Left ventricle myocardium inferior (tissue), 1 donor: ENCODE measurements around the gene OR2T29. TPM values are rescaled to one million over a fixed set of nuclear protein-coding genes. Genes with fewer than 3 reads are reported as not detected.

Source experiments
- DNase-seq: peaks from one replicate; pipeline ENCODE4 v3.0.0-alpha.2; 2020
- H3K27ac ChIP-seq: fragments of 200-600 bp; replicated peaks from 2 replicates; pipeline ENCODE4 v1.8.0; 2021
- H3K27me3 ChIP-seq: fragments of 200-600 bp; 2 replicates; pipeline ENCODE4 v1.8.0; 2021; ENCODE audit warnings: low read depth
- H3K36me3 ChIP-seq: fragments of 200-600 bp; 2 replicates; pipeline ENCODE4 v1.8.0; 2021
- H3K4me1 ChIP-seq: fragments of 200-600 bp; 2 replicates; pipeline ENCODE4 v1.8.0; 2021
- H3K4me3 ChIP-seq: fragments of 200-600 bp; 2 replicates; pipeline ENCODE4 v1.8.0; 2021; ENCODE audit warnings: mild to moderate bottlenecking, moderate library complexity
- H3K9me3 ChIP-seq: fragments of 200-600 bp; replicated peaks from 2 replicates; pipeline ENCODE4 v1.8.0; 2021
- CTCF ChIP-seq: fragments of 200-600 bp; IDR thresholded peaks from 2 replicates; pipeline ENCODE4 v1.8.0; 2021; ENCODE audit warnings: antibody characterized with exemption, mild to moderate bottlenecking, borderline replicate concordance
- intact Hi-C: fragments of 100-400 bp; cut with micrococcal nuclease; formaldehyde crosslinking; loops from one replicate; pipeline ENCODE4 v1.11.0; 2022
- total RNA-seq: library from RNA; stranded (reverse); fragmentation: NEBNext Ultra II Directional; extraction: Animal tissue kit (Norgen Biotek cat#: 25700); gene quantifications from one replicate; pipeline ENCODE4 v1.2.1, GENCODE V29; 2021
- donor health status: DM: no; HTN: yes; CAD: no; lungs with severe emphysema.

The OR2T29 gene
- total RNA-seq, 1 donor from 2014 or later = not detected

- H3K27me3 ChIP-seq = no peaks in the 10 kb centered on the region
- no peaks in the 10 kb centered on the region for H3K4me1 ChIP-seq
- no peak overlapping the region for H3K27ac ChIP-seq
- DNase-seq = no peak
- TF ChIP-seq CTCF = no peak
- H3K36me3 ChIP-seq = no peaks in the 10 kb centered on the region
- intact Hi-C loops = no loop called here
- H3K4me3 ChIP-seq = no peak overlapping the region
- H3K9me3 ChIP-seq = no peaks in the 10 kb centered on the region
Observed at GRCh38 chr1:248593226-248593625, 30.7 kb upstream of the OR2T29 start.

- no peaks in the 10 kb centered on the region for H3K27me3 ChIP-seq
- TF ChIP-seq CTCF = no peak
Observed at GRCh38 chr1:248592655-248593054, 30.1 kb upstream of the OR2T29 start.

GRCh38 chr1:248590055-248590454 is 27.5 kb upstream of the OR2T29 start:
- intact Hi-C loops = no loop called here
- Histone ChIP-seq H3K4me1 (no peaks in the 10 kb centered on the region), H3K27ac (no peak overlapping the region), H3K4me3 (no peak overlapping the region), H3K27me3 (no peaks in the 10 kb centered on the region), H3K36me3 (no peaks in the 10 kb centered on the region), H3K9me3 (no peaks in the 10 kb centered on the region)
- TF ChIP-seq CTCF = no peak
- no peak for DNase-seq

More at GRCh38 chr1:248592655-248593054, 30.1 kb upstream of the OR2T29 start:
- DNase-seq = no peak
- no peaks in the 10 kb centered on the region for H3K36me3 ChIP-seq
- no peak overlapping the region for H3K27ac ChIP-seq
- intact Hi-C loops = no loop called here
- H3K4me1 ChIP-seq = no peaks in the 10 kb centered on the region
- H3K4me3 ChIP-seq = no peak overlapping the region
- no peaks in the 10 kb centered on the region for H3K9me3 ChIP-seq

- intact Hi-C loops = no loop called here
- TF ChIP-seq CTCF = no peak
- H3K9me3 ChIP-seq = no peaks in the 10 kb centered on the region
- no peaks in the 10 kb centered on the region for H3K27me3 ChIP-seq
- DNase-seq = no peak
- no peaks in the 10 kb centered on the region for H3K36me3 ChIP-seq
- no peak overlapping the region for H3K27ac ChIP-seq
- H3K4me1 ChIP-seq = no peaks in the 10 kb centered on the region
- no peak overlapping the region for H3K4me3 ChIP-seq
Observed at GRCh38 chr1:248589334-248589733, 26.8 kb upstream of the OR2T29 start.

GRCh38 chr1:248585266-248585665 is 22.7 kb upstream of the OR2T29 start:
- no peak for DNase-seq
- intact Hi-C loops = no loop called here

More at GRCh38 chr1:248585266-248585665, 22.7 kb upstream of the OR2T29 start:
- H3K27me3 ChIP-seq = no peaks in the 10 kb centered on the region
- no peak for TF ChIP-seq CTCF
- H3K36me3 ChIP-seq = no peaks in the 10 kb centered on the region
- H3K27ac ChIP-seq = no peak overlapping the region
- no peak overlapping the region for H3K4me3 ChIP-seq
- H3K9me3 ChIP-seq = no peaks in the 10 kb centered on the region
- no peaks in the 10 kb centered on the region for H3K4me1 ChIP-seq
